ENCODE data around the gene SLC7A4. TPM values are rescaled to one million over a fixed set of nuclear protein-coding genes. Genes with fewer than 3 reads are reported as not detected.
"Not testable (repeated sequence)": the region's sequence is repeated elsewhere in the genome, so short reads cannot be mapped to it uniquely, and the experiment has no call there.

SLC7A4 gene
- total RNA-seq: 5.6 TPM

- DNase-seq (ENCODE audit: low spot score): no peak
Measured at GRCh38 chr22:21032037-21032867, at the start of gene SLC7A4. Gene SLC7A4, minus strand, starts transcription at chr22:21032561. Its CDS starts 749 bp downstream, at chr22:21031812.

- no peak for DNase-seq (ENCODE audit: low spot score)
Measured at GRCh38 chr22:21080435-21081137, 48.2 kb upstream of the SLC7A4 start.

DNA sequence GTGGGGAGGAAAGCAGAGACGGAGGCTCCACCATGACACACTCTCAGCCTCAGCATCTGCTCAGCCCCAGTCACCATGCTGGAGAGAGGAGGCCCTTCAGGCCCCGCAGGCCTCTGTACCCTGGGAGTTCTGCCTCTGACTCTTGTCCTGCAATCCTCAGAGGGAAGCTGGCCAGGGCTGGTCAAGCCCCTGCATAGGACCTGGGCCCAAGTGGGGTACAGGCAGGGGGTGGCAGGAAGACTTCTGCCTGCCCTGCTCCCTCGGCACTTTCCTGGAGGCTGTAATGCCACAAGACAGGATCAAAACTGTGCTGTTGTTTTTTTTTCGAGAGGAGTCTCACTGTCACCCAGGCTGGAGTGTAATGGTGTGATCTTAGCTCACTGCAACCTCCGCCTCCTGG is 47.1 kb upstream of the SLC7A4 start:
- DNase-seq (ENCODE audit: low spot score): no peak

GRCh38 chr22:21078916-21079315 is 46.6 kb upstream of the SLC7A4 start:
- no peak for DNase-seq (ENCODE audit: low spot score)

- DNase-seq (ENCODE audit: low spot score): no peak
Measured at GRCh38 chr22:21077884-21078508, 45.6 kb upstream of the SLC7A4 start.

DNA sequence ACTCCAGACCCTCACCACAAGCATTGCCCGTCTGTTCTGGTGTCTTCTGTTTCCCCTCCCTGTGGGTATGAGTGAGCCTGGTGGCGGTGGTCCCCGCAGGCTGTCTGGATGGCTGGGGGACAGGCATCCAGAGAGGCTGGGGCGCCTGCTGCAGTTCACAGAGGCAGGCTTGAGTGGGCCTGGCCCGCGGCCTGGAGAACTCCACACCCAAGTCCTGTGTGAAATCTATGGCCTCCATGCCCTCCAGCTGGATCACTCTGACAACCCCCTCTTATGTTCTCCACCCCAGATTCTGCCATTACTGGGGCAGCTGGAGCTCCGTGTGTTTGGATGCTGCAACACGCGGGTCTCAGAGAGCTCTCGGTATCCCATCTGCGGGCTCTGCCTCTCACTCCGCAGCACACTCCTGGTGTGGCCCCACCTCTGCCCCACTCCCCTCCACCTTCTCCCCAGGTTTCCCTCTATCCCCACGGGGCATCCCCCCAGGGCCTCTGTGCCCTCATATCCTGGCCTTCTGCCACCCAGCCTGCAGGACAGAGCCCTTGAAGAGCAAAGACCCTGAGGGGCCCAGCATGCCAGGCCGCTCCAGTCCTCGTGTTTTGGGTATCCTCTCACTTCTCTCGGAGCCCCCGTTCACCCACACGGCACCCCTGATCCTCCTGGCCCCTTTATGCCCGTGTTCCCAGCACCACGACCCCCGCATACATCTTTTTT is 44.7 kb upstream of the SLC7A4 start:
- no peak for DNase-seq (ENCODE audit: low spot score)

DNA sequence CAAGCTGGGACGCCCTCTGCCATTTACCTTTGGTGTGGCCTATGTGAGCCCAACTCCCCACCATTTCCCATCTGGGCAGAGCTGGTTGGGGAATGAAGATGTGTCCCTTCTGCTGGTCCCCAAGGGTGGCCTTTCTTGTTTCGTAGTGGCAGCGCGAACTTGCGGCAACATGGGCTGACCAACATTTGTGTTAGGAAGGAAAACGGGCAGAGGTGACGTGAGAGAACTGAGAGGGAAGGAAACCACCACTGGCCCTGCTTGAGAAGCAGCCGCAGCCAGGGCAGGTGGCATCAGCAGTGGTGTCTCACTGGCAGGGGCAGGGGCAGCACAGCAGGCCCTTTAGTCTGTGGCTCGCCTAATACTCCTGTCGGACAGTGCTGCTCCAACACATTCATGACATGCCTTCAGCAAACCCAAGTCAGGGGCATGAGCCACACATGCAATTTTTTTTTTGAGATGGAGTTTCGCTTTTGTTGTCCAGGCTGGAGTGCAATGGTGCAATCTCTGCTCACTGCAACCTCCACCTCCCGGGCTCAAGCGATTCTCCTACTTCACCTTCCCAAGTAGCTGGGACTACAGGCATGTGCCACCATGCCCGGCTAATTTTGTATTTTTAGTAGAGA is 43.3 kb upstream of the SLC7A4 start:
- DNase-seq (ENCODE audit: low spot score): no peak

- DNase-seq (ENCODE audit: low spot score): no peak
Measured at GRCh38 chr22:21074102-21074715, 41.8 kb upstream of the SLC7A4 start.

DNA sequence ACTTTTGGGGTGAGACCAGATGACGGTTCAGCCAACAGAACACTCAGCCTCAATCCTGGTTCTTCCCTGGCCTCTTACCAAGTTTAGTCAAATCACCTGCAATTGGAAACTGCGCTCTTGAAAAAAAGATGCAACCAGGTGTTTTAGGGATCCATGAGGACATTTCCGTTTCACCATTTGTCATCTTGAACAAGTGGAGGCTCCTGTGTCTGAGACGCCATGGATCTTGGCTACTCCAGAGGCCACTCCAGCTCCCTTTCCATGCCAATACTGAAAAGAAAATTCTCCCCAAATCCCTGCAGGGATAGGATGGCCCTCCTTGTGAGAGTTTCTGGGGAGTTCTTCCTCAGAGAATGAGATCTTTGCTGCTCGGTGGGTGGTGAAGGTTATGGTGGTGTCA is 41.1 kb upstream of the SLC7A4 start:
- no peak for DNase-seq (ENCODE audit: low spot score)

GRCh38 chr22:21073023-21073422 is 40.7 kb upstream of the SLC7A4 start:
- no peak for DNase-seq (ENCODE audit: low spot score)

DNA sequence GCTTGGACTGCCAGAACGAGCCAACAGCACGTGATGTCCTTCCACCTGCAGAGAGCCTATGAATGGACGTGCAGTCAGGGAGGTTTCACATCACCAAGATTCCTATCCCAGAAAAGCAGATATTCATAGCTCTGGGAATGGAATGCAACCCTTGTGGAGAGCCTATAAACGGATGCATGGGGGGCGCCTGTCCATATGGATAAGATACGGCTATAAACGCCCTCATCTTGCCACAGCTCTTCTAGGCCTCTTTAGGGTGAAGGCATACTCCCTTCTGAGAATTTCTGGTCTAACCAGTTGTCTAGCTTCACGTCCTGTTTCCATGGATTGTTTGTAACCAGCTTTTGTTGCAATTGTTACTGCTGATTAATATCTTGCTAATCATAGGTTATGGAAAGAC is 39.4 kb upstream of the SLC7A4 start:
- not testable (repeated sequence) for DNase-seq (ENCODE audit: low spot score)

DNA sequence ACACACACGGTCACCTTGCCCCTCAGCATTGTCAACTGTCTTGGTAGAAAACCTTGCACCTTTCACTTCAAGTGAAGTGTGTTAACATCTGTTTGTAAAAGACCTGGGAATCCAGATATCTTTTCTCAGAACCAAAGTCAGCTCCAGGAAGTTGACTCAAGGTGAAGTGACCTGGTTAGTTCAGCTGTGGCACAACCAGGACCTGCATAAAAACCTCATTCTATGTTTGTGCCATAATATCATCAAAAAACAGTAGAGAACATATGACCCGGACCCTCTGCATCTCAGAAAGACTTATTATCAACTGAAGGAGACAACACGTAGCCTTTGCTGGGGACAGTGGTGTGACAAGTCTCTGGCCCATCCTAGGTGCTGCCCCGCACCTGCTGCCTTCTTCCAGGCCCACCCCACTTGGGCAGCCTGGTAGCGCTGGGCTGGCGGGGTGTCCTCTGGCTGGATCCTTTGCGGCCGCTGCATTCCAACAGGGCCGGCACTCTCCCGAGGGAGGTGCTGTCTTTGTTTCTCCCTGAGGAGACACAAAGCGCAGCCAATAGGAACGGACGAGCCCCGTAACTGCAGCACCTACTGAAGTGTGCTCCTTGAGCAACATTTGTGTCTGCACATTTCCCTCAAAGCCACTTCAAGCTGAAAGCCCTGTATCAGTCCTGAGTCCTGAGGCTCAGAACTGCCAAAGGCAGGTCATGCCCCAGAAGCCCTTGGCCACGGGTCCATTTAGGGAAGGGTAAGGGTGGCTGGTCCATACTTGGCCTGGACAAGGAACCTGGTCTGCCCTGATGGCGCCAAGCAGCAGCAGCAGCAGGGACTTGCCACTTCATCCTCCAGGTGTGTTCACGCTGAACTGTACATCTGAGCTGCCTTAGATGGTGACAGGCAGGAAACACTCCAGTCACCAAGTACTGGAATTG is 38.6 kb upstream of the SLC7A4 start:
- DNase-seq (ENCODE audit: low spot score): no peak

DNA sequence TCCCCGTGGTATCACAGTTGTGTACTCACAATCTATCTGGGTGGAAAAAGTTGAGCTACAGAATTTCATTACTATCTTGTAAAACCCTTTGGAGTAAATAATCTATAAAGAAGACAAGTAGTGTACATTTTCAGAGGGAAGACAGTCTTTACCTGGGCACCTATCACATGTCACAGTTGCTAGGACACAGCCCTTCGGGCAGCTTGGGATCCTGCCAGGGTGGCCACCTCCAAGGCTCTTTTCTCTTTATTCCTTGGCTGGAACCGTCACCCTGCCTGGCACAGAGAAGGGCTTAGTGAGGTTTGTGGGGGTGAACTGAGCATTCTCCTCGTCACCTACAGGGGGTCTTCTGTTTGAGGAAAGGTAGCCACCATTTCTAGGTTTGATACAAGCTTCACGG is 37.0 kb upstream of the SLC7A4 start:
- DNase-seq (ENCODE audit: low spot score): no peak

DNA sequence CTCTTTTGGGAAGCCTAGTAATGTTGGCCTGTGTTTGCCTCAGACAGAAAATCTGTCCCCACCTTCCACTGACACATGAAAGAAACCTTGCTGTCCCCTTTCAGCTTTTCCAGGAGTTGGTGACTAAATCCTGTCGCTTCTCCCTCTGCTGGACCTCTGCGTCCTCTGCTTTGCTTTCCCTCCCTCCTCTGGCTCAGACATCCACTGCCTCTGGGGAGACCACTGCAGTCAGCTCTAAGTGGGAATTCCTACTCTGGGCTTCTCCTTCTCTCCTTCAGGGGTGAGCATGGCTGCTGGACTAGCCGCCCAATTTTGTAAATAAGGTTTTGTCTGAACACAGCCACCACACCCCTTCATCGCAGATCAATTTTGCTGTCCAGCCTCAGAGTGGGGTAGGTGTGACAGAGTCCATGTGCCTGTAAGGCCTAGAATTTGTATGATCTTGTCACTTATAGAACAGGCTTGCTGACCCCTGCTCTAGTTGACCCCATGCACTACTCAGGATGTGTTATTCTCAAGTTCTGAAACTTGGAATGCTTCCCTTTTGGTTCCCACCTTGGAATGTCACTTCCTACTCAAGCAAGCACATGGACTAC is 36.4 kb upstream of the SLC7A4 start:
- no peak for DNase-seq (ENCODE audit: low spot score)

DNA sequence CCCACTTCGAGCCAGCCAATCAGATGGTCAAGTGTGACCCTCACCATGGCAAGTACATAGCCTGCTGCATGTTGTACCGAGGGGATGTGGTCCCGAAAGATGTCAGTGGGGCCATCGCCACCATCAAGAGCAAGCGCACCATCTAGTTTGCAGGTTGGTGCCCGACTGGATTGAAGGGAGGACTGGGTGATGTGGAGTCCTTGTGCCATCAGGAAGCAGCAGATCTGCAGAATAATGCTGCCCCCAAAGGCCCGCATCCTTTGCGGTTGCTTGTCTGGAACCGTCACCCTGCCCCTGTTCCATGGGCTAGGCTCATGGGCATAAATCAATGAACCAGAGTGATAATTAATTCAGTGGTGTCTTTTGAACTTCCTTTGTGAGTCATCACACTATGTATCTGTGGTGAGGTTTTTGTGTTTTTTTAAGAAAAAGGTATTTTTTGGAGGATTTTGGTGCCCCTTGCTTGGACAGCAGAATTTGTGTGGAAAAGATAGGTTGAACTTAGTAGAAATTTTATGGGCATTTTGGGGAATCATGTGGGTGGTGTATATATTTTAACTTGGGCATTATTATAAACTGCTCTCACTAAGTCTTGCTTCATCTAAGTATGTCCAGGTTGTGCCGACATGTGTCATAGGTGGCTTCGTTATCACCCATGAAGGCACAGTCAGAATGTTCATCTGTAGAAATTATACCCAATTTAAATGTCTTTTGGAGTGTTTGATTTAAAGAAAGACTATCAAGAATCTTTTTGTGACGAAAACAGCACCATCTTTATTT is 35.7 kb upstream of the SLC7A4 start:
- no peak for DNase-seq (ENCODE audit: low spot score)

DNA sequence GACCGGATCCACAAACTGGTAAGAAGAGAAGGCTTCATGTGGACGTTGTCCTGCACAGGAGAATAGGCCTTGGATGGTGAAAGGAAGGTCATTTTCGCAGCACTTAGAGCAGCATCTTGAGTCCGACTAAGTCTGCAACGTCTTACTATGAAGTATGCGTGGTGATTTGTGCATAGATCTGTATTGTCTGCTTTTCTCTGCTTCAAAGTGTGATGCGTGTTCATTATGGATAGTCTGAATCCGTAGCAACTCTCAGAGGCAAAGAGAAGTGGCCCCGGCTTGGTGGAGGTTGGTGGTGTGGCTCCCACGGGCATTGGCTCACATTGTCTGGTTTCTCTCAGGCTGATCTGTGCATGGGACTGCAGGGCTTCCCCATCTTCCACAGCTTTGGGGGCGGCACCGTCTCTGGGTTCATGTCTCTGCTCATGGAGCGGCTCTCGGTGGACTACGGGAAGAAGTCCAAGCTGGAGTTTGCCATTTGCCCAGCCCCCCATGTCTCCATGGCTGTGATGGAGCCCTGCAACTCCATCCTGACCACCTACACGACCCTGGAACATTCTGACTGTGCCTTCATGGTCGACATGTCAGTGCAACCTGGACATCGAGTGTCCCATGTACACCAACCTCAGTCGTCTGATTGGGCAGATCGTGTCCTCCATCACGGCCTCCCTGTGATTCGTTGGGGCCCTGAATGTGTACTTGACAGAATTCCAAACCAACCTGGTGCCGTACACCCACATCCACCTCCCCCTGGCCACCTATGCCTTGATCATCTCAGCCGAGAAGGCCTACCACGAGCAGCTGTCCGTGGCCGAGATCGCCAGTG is 34.9 kb upstream of the SLC7A4 start:
- no peak for DNase-seq (ENCODE audit: low spot score)

DNA sequence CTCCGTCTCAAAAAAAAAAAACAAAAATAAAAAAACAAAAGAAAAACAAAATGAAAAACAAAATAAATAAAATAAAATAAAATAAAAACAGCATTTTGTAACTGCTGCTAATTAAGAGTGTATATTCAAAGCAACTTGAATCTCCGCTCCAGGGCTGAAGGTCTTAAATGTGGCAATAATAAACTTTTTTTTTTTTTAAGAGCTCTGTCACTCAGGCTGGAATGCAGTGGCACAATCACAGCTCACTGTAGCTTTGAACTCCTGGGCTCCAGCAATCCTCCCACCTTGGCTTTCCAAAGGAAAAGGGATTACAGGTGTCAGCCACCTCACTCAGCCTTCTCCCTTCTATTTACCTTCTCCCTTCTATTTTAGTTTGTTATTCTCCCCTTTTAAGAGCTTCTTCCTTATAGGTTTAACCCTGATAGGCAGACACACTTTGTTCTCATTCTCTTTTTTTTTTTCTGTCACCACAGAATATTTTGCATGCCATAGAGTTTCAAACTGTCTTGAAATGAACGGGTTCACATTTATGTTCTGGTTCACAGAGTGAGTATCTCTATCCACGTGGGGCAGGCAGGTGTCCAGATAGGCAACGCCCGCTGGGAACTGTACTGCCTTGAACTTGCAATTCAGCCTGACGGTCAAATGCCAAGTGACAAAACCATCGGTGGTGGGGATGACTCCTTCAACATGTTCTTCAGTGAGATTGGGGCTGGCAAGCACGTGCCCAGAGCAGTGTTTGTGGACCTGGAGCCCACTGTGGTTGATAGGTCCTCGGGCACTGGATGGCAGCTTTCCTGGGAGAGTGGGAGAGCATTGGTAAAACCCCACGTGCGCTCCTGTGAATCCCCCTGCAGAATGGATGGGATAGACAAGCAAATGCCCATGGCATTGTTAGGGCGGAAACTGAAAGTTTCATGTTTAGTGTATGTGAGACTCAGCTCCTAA is 32.8 kb upstream of the SLC7A4 start:
- DNase-seq (ENCODE audit: low spot score): no peak

Measured in mucosa of gallbladder (tissue), 1 donor.